Mesothelial cell of epicardium (in vitro differentiated cells): ENCODE data around the gene PLXND1. TPM values are rescaled to one million over a fixed set of nuclear protein-coding genes. Genes with fewer than 3 reads are reported as not detected.

ENCODE experiments used
- DNase-seq, 2 experiments: peaks; one replicate each; pipeline ENCODE4 v3.0.0; 2021; ENCODE audit warnings: low spot score in 2 of 2; ENCODE audit not compliant: unreplicated experiment in 2 of 2
- H3K27ac Mint-ChIP-seq: 2 replicates; pipeline ENCODE4 v1.8.0; 2021; ENCODE audit warnings: mixed read lengths
- H3K27me3 Mint-ChIP-seq: 2 replicates; pipeline ENCODE4 v1.8.0; 2021; ENCODE audit warnings: low read depth, mixed read lengths
- H3K36me3 Mint-ChIP-seq: 2 replicates; pipeline ENCODE4 v1.8.0; 2021; ENCODE audit warnings: mixed read lengths
- H3K4me1 Mint-ChIP-seq: 2 replicates; pipeline ENCODE4 v1.8.0; 2021; ENCODE audit warnings: mixed read lengths
- H3K4me3 Mint-ChIP-seq: 2 replicates; pipeline ENCODE4 v1.8.0; 2021; ENCODE audit warnings: mild to moderate bottlenecking, moderate library complexity, mixed read lengths
- H3K9me3 Mint-ChIP-seq: 2 replicates; pipeline ENCODE4 v1.8.0; 2021; ENCODE audit warnings: mixed read lengths
- CTCF ChIP-seq: fragments of 200-600 bp; sonication (generic); IDR thresholded peaks from one replicate; pipeline ENCODE4 v1.5.0; 2021; ENCODE audit warnings: antibody characterized with exemption; ENCODE audit not compliant: unreplicated experiment
- total RNA-seq: library from RNA; stranded (reverse); gene quantifications from 3 replicates; pipeline ENCODE4 v1.2.1, GENCODE V29; 2021

PLXND1 gene
- total RNA-seq, 1 donor from 2014 or later = 60.6 TPM

GRCh38 chr3:129576514-129577352 lies 29.7 kb downstream of the PLXND1 start:
- no peak overlapping the region for H3K27ac Mint-ChIP-seq
- no peaks in the 10 kb centered on the region for H3K27me3 Mint-ChIP-seq
- no peaks in the 10 kb centered on the region for H3K4me1 Mint-ChIP-seq
- DNase-seq = no peak
- TF ChIP-seq CTCF = no peak
- no peaks in the 10 kb centered on the region for H3K9me3 Mint-ChIP-seq
- H3K36me3 Mint-ChIP-seq = no peaks in the 10 kb centered on the region
- H3K4me3 Mint-ChIP-seq = no peak overlapping the region

GRCh38 chr3:129575997-129576384 lies 30.5 kb downstream of the PLXND1 start:
- Mint-ChIP-seq H3K36me3 (no peaks in the 10 kb centered on the region), H3K4me1 (no peaks in the 10 kb centered on the region), H3K4me3 (no peak overlapping the region), H3K27me3 (no peaks in the 10 kb centered on the region), H3K27ac (no peak overlapping the region), H3K9me3 (no peaks in the 10 kb centered on the region)
- DNase-seq = no peak
- TF ChIP-seq CTCF = no peak

DNA sequence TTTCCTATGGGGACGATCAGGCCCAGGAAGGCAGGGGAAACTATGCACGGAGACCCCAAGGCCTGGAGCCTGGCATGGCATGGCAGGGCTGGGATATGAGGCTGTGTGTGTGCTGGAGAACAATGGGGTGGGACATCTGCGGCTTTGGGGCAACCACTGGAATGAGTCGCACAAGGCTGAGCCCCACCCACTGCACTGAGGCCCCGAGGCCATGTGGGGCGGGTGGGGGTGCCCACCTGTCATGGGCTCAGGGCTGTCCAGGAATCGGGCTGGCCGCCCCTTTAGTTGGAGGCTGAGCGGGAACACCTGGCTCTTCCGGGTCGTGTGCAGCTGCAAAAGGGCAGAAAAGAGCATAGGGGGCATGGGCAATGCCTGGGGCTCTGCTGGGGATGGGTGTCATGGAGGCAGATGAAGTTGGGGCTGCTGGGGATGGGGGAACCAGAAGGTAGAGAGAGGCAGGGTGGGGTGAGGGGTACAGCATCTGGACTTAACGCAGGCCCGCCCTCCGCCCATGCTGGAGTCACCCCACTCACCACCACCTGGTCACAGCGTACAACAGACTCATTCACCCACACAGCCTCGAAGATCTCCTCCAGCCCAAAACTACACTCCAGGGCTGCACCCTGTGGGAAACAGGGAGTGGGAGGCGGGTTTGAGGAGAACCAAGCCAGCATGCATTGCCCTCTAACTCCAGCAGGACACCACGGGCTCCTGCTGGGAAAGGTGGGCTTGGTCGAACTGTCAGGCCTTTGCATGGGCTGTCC lies 31.1 kb downstream of the PLXND1 start:
- no peaks in the 10 kb centered on the region for H3K9me3 Mint-ChIP-seq
- no peak for TF ChIP-seq CTCF
- no peak for DNase-seq
- no peaks in the 10 kb centered on the region for H3K36me3 Mint-ChIP-seq
- no peak overlapping the region for H3K4me3 Mint-ChIP-seq
- no peak overlapping the region for H3K27ac Mint-ChIP-seq
- no peaks in the 10 kb centered on the region for H3K27me3 Mint-ChIP-seq
- no peaks in the 10 kb centered on the region for H3K4me1 Mint-ChIP-seq

GRCh38 chr3:129574206-129574605 lies 32.3 kb downstream of the PLXND1 start:
- no peaks in the 10 kb centered on the region for H3K27me3 Mint-ChIP-seq
- H3K9me3 Mint-ChIP-seq = no peaks in the 10 kb centered on the region
- no peak overlapping the region for H3K4me3 Mint-ChIP-seq
- TF ChIP-seq CTCF = no peak
- H3K36me3 Mint-ChIP-seq = no peaks in the 10 kb centered on the region
- no peaks in the 10 kb centered on the region for H3K4me1 Mint-ChIP-seq
- H3K27ac Mint-ChIP-seq = no peak overlapping the region
- DNase-seq = no peak

- no peak overlapping the region for H3K27ac Mint-ChIP-seq
- no peaks in the 10 kb centered on the region for H3K9me3 Mint-ChIP-seq
- TF ChIP-seq CTCF = no peak
Observed at GRCh38 chr3:129573493-129573892, 33.0 kb downstream of the PLXND1 start.

More at GRCh38 chr3:129573493-129573892, 33.0 kb downstream of the PLXND1 start:
- Mint-ChIP-seq H3K4me1 (no peaks in the 10 kb centered on the region), H3K4me3 (no peak overlapping the region), H3K36me3 (no peaks in the 10 kb centered on the region), H3K27me3 (no peaks in the 10 kb centered on the region)
- no peak for DNase-seq
